Measurements from ENCODE around the gene HSP90AB1.

GRCh38 chr6:44254191-44255104 is 7.5 kb downstream of the HSP90AB1 start:
- TF ChIP-seq CTCF (IDR thresholded peaks at IDR 0.05) = no peak
- TF ChIP-seq POLR2AphosphoS5 (IDR thresholded peaks at IDR 0.05) = no peak
- TF ChIP-seq POLR2A (IDR thresholded peaks at IDR 0.05; ENCODE audit: low read depth) = no peak

All from esophagus muscularis mucosa (tissue), 3 donors.